Tibial nerve (tissue), 4 donors: ENCODE data around the gene LMNB1.

Experiments used
- CTCF ChIP-seq, 5 experiments: fragments of 200-600 bp in 3 of 5; fragments of 450-650 bp in 2 of 5; sonication (generic) in 3 of 5; IDR thresholded peaks; one replicate each; pipeline ENCODE4 v1.5.1; 2016 to 2019; ENCODE audit warnings: antibody characterized with exemption in 5 of 5, mild to moderate bottlenecking in 3 of 5, moderate library complexity in 2 of 5
- EP300 ChIP-seq, 2 donors: sonication (generic); formaldehyde crosslinking; IDR thresholded peaks; one replicate each; pipeline ENCODE4 v1.6.1; 2017; ENCODE audit warnings: antibody characterized with exemption in 2 of 2, mild to moderate bottlenecking in 1 of 2
- POLR2A ChIP-seq, 2 donors: fragments of 450-650 bp; IDR thresholded peaks; one replicate each; pipeline ENCODE4 v1.6.1; 2017; ENCODE audit warnings: antibody characterized with exemption in 2 of 2, mild to moderate bottlenecking in 2 of 2, moderate library complexity in 2 of 2

- TF ChIP-seq CTCF (IDR thresholded peaks at IDR 0.05) (no peak), POLR2A (IDR thresholded peaks at IDR 0.05) (no peak), EP300 (IDR thresholded peaks at IDR 0.05) (no peak)
Observed at GRCh38 chr5:126846344-126846743, 69.4 kb downstream of the LMNB1 start.
